MG63 (cell line): Measurements from ENCODE around the gene SMYD2. TPM values are rescaled to one million over a fixed set of nuclear protein-coding genes. Genes with fewer than 3 reads are reported as not detected.

Source experiments
- DNase-seq: peaks from one replicate; pipeline ENCODE4 v3.0.0-alpha.2; 2020
- H3K27me3 ChIP-seq: fragments of 250-450 bp; sonication (Bioruptor Pico); 2 replicates; pipeline ENCODE4 v1.5.1; 2020; ENCODE audit warnings: mild to moderate bottlenecking, moderate library complexity
- H3K36me3 ChIP-seq: fragments of 250-450 bp; sonication (Bioruptor Pico); 2 replicates; pipeline ENCODE4 v1.5.1; 2020; ENCODE audit warnings: mild to moderate bottlenecking, moderate library complexity
- H3K4me3 ChIP-seq: fragments of 250-450 bp; sonication (Bioruptor Pico); 2 replicates; pipeline ENCODE4 v1.5.1; 2020; ENCODE audit warnings: mild to moderate bottlenecking, moderate library complexity
- H3K9me3 ChIP-seq: fragments of 250-450 bp; sonication (Bioruptor Pico); 2 replicates; pipeline ENCODE4 v1.5.1; 2020; ENCODE audit warnings: mild to moderate bottlenecking, moderate library complexity
- total RNA-seq: library from RNA; depleted of rRNA; stranded (reverse); fragments of >200 nt; shearing (Covaris generic); gene quantifications from 2 replicates; pipeline ENCODE4 v1.2.3, GENCODE V29; 2014; ENCODE audit warnings: low replicate concordance

Gene SMYD2
- total RNA-seq, 1 experiment from 2014 or later = 73.4 TPM

GRCh38 chr1:214360525-214361164 is 79.7 kb downstream of the SMYD2 start:
- Histone ChIP-seq H3K27me3 (no peaks in the 10 kb centered on the region), H3K9me3 (no peaks in the 10 kb centered on the region), H3K36me3 (peaks cover 88% of the 10 kb centered on the region), H3K4me3 (no peak overlapping the region)
- no peak for DNase-seq

GRCh38 chr1:214361636-214362035 is 80.7 kb downstream of the SMYD2 start:
- H3K27me3 ChIP-seq = no peaks in the 10 kb centered on the region
- no peak for DNase-seq
- no peaks in the 10 kb centered on the region for H3K9me3 ChIP-seq
- H3K4me3 ChIP-seq = no peak overlapping the region
- H3K36me3 ChIP-seq = peaks cover 90% of the 10 kb centered on the region

GRCh38 chr1:214362188-214362882 is 81.4 kb downstream of the SMYD2 start:
- DNase-seq = no peak
- no peak overlapping the region for H3K4me3 ChIP-seq
- H3K27me3 ChIP-seq = no peaks in the 10 kb centered on the region
- peaks cover 83% of the 10 kb centered on the region for H3K36me3 ChIP-seq
- no peaks in the 10 kb centered on the region for H3K9me3 ChIP-seq

- Histone ChIP-seq H3K36me3 (peaks cover 77% of the 10 kb centered on the region), H3K27me3 (no peaks in the 10 kb centered on the region), H3K4me3 (no peak overlapping the region), H3K9me3 (no peaks in the 10 kb centered on the region)
- DNase-seq = no peak
Observed at GRCh38 chr1:214363386-214363785, 82.4 kb downstream of the SMYD2 start.

- H3K4me3 ChIP-seq = no peak overlapping the region
- peak; percentile 19 for DNase-seq
- H3K36me3 ChIP-seq = peaks cover 82% of the 10 kb centered on the region
- no peaks in the 10 kb centered on the region for H3K27me3 ChIP-seq
- no peaks in the 10 kb centered on the region for H3K9me3 ChIP-seq
Observed at GRCh38 chr1:214364386-214364785, 83.4 kb downstream of the SMYD2 start.

- Histone ChIP-seq H3K36me3 (peaks cover 82% of the 10 kb centered on the region), H3K4me3 (no peak overlapping the region), H3K27me3 (no peaks in the 10 kb centered on the region), H3K9me3 (no peaks in the 10 kb centered on the region)
- no peak for DNase-seq
Observed at GRCh38 chr1:214364786-214365295, 83.9 kb downstream of the SMYD2 start.

GRCh38 chr1:214367841-214368240 is 86.9 kb downstream of the SMYD2 start:
- DNase-seq = no peak
- Histone ChIP-seq H3K4me3 (no peak overlapping the region), H3K27me3 (no peaks in the 10 kb centered on the region), H3K36me3 (peaks cover 79% of the 10 kb centered on the region), H3K9me3 (no peaks in the 10 kb centered on the region)

- DNase-seq = no peak
- Histone ChIP-seq H3K36me3 (peaks cover 76% of the 10 kb centered on the region), H3K9me3 (no peaks in the 10 kb centered on the region), H3K27me3 (no peaks in the 10 kb centered on the region), H3K4me3 (no peak overlapping the region)
Observed at GRCh38 chr1:214369364-214369763, 88.4 kb downstream of the SMYD2 start.

- no peaks in the 10 kb centered on the region for H3K27me3 ChIP-seq
- no peak for DNase-seq
- no peak overlapping the region for H3K4me3 ChIP-seq
- peaks cover 73% of the 10 kb centered on the region for H3K36me3 ChIP-seq
- no peaks in the 10 kb centered on the region for H3K9me3 ChIP-seq
Observed at GRCh38 chr1:214370615-214371014, 89.7 kb downstream of the SMYD2 start.

GRCh38 chr1:214372092-214372491 is 91.1 kb downstream of the SMYD2 start:
- Histone ChIP-seq H3K9me3 (no peaks in the 10 kb centered on the region), H3K4me3 (no peak overlapping the region), H3K27me3 (no peaks in the 10 kb centered on the region), H3K36me3 (peaks cover 77% of the 10 kb centered on the region)
- no peak for DNase-seq

- DNase-seq = no peak
- H3K36me3 ChIP-seq = peaks cover 84% of the 10 kb centered on the region
- no peaks in the 10 kb centered on the region for H3K27me3 ChIP-seq
- no peaks in the 10 kb centered on the region for H3K9me3 ChIP-seq
- H3K4me3 ChIP-seq = no peak overlapping the region
Observed at GRCh38 chr1:214377485-214377884, 96.5 kb downstream of the SMYD2 start.

- H3K4me3 ChIP-seq = no peak overlapping the region
- no peak for DNase-seq
- peaks cover 84% of the 10 kb centered on the region for H3K36me3 ChIP-seq
- no peaks in the 10 kb centered on the region for H3K9me3 ChIP-seq
- H3K27me3 ChIP-seq = no peaks in the 10 kb centered on the region
Observed at GRCh38 chr1:214377886-214378285, 96.9 kb downstream of the SMYD2 start.

- DNase-seq = no peak
- Histone ChIP-seq H3K4me3 (no peak overlapping the region), H3K36me3 (peaks cover 87% of the 10 kb centered on the region), H3K9me3 (no peaks in the 10 kb centered on the region), H3K27me3 (no peaks in the 10 kb centered on the region)
Observed at GRCh38 chr1:214378492-214378891, 97.5 kb downstream of the SMYD2 start.

- DNase-seq = no peak
- peaks cover 88% of the 10 kb centered on the region for H3K36me3 ChIP-seq
Observed at GRCh38 chr1:214379236-214379970, 98.4 kb downstream of the SMYD2 start.

GRCh38 chr1:214380396-214380795 is 99.4 kb downstream of the SMYD2 start:
- no peaks in the 10 kb centered on the region for H3K9me3 ChIP-seq
- no peak for DNase-seq

More at GRCh38 chr1:214379236-214379970, 98.4 kb downstream of the SMYD2 start:
- H3K9me3 ChIP-seq = no peaks in the 10 kb centered on the region
- no peaks in the 10 kb centered on the region for H3K27me3 ChIP-seq
- H3K4me3 ChIP-seq = no peak overlapping the region

GRCh38 chr1:214380986-214381695 is 100.2 kb downstream of the SMYD2 start:
- H3K27me3 ChIP-seq = no peaks in the 10 kb centered on the region
- peaks cover 96% of the 10 kb centered on the region for H3K36me3 ChIP-seq
- no peaks in the 10 kb centered on the region for H3K9me3 ChIP-seq
- no peak overlapping the region for H3K4me3 ChIP-seq
- DNase-seq = no peak

More at GRCh38 chr1:214380396-214380795, 99.4 kb downstream of the SMYD2 start:
- Histone ChIP-seq H3K27me3 (no peaks in the 10 kb centered on the region), H3K4me3 (no peak overlapping the region), H3K36me3 (peaks cover 94% of the 10 kb centered on the region)
